ENCODE data around the gene CXorf58. TPM values are rescaled to one million over a fixed set of nuclear protein-coding genes. Genes with fewer than 3 reads are reported as not detected.
"Not testable (repeated sequence)": the region's sequence is repeated elsewhere in the genome, so short reads cannot be mapped to it uniquely, and the experiment has no call there.

Gene CXorf58
- total RNA-seq, 1 donor from 2014 or later = not detected

GRCh38 chrX:23887918-23888317, 19.9 kb upstream of the CXorf58 start:
- H3K9me3 ChIP-seq (ENCODE audit: insufficient read depth, low read depth, low read length) = no peaks in the 10 kb centered on the region
- no peaks in the 10 kb centered on the region for H3K36me3 ChIP-seq (ENCODE audit: insufficient read depth, low read length)
- no peaks in the 10 kb centered on the region for H3K27me3 ChIP-seq (ENCODE audit: insufficient read depth, low read length)
- no peak for DNase-seq (ENCODE audit: low read depth)
- peaks cover 17% of the 10 kb centered on the region for H3K4me1 ChIP-seq (ENCODE audit: insufficient read depth, low read length)
- Mint-ChIP-seq H3K4me3 (ENCODE audit: unreplicated experiment) (no peak overlapping the region), H3K36me3 (ENCODE audit: low read depth, unreplicated experiment) (no peaks in the 10 kb centered on the region), H3K9me3 (ENCODE audit: unreplicated experiment) (no peaks in the 10 kb centered on the region), H3K27me3 (ENCODE audit: low read depth, unreplicated experiment) (no peaks in the 10 kb centered on the region), H3K4me1 (ENCODE audit: low read depth, unreplicated experiment) (peaks cover 20% of the 10 kb centered on the region), H3K27ac (ENCODE audit: unreplicated experiment) (no peak overlapping the region)
- H3K4me2 ChIP-seq (ENCODE audit: low read length) = no peak overlapping the region
- H3K4me3 ChIP-seq (ENCODE audit: insufficient read depth, low read depth, low read length) = no peak overlapping the region
- H2AFZ ChIP-seq (ENCODE audit: low read depth, low read length) = no peak overlapping the region
- no peak overlapping the region for H3K27ac ChIP-seq (ENCODE audit: low read depth, low read length)
- peak; percentile 58 for FAIRE-seq
- H3K9ac ChIP-seq (ENCODE audit: low read length) = no peak overlapping the region
- H4K20me1 ChIP-seq (ENCODE audit: insufficient read depth, low read length) = no peaks in the 10 kb centered on the region
- no peaks in the 10 kb centered on the region for H3K79me2 ChIP-seq (ENCODE audit: insufficient read depth, low read length)
- TF ChIP-seq EZH2 (IDR thresholded peaks at IDR 0.05; ENCODE audit: insufficient read depth, low read length) = no peak
- TF ChIP-seq CTCF (IDR thresholded peaks at IDR 0.05; ENCODE audit: insufficient read depth, low read depth, low read length) = no peak

GRCh38 chrX:23888887-23889501, 18.8 kb upstream of the CXorf58 start:
- Histone ChIP-seq H3K9me3 (ENCODE audit: insufficient read depth, low read depth, low read length) (no peaks in the 10 kb centered on the region), H3K9ac (ENCODE audit: low read length) (peak overlapping the region; percentile 61), H3K27ac (ENCODE audit: low read depth, low read length) (peak overlapping the region; percentile 83), H3K36me3 (ENCODE audit: insufficient read depth, low read length) (no peaks in the 10 kb centered on the region), H2AFZ (ENCODE audit: low read depth, low read length) (no peak overlapping the region), H4K20me1 (ENCODE audit: insufficient read depth, low read length) (no peaks in the 10 kb centered on the region), H3K27me3 (ENCODE audit: insufficient read depth, low read length) (no peaks in the 10 kb centered on the region), H3K79me2 (ENCODE audit: insufficient read depth, low read length) (no peaks in the 10 kb centered on the region), H3K4me2 (ENCODE audit: low read length) (peak overlapping the region; percentile 54), H3K4me1 (ENCODE audit: insufficient read depth, low read length) (peaks cover 7% of the 10 kb centered on the region), H3K4me3 (ENCODE audit: insufficient read depth, low read depth, low read length) (no peak overlapping the region)
- no peak for FAIRE-seq
- no peak for TF ChIP-seq CTCF (IDR thresholded peaks at IDR 0.05; ENCODE audit: insufficient read depth, low read depth, low read length)
- TF ChIP-seq EZH2 (IDR thresholded peaks at IDR 0.05; ENCODE audit: insufficient read depth, low read length) = no peak
- Mint-ChIP-seq H3K36me3 (ENCODE audit: low read depth, unreplicated experiment) (no peaks in the 10 kb centered on the region), H3K4me3 (ENCODE audit: unreplicated experiment) (no peak overlapping the region), H3K27ac (ENCODE audit: unreplicated experiment) (no peak overlapping the region), H3K4me1 (ENCODE audit: low read depth, unreplicated experiment) (peaks cover 12% of the 10 kb centered on the region), H3K27me3 (ENCODE audit: low read depth, unreplicated experiment) (no peaks in the 10 kb centered on the region), H3K9me3 (ENCODE audit: unreplicated experiment) (no peaks in the 10 kb centered on the region)
- DNase-seq (ENCODE audit: low read depth) = peak; percentile 20

GRCh38 chrX:23890933-23891332, 16.9 kb upstream of the CXorf58 start:
- no peak overlapping the region for H2AFZ ChIP-seq (ENCODE audit: low read depth, low read length)
- H3K9ac ChIP-seq (ENCODE audit: low read length) = no peak overlapping the region
- H4K20me1 ChIP-seq (ENCODE audit: insufficient read depth, low read length) = no peaks in the 10 kb centered on the region
- Mint-ChIP-seq H3K36me3 (ENCODE audit: low read depth, unreplicated experiment) (no peaks in the 10 kb centered on the region), H3K27me3 (ENCODE audit: low read depth, unreplicated experiment) (no peaks in the 10 kb centered on the region), H3K27ac (ENCODE audit: unreplicated experiment) (peak overlapping the region; percentile 12), H3K4me3 (ENCODE audit: unreplicated experiment) (no peak overlapping the region), H3K9me3 (ENCODE audit: unreplicated experiment) (no peaks in the 10 kb centered on the region), H3K4me1 (ENCODE audit: low read depth, unreplicated experiment) (peaks cover 3% of the 10 kb centered on the region)
- peak; percentile 52 for FAIRE-seq
- H3K27me3 ChIP-seq (ENCODE audit: insufficient read depth, low read length) = no peaks in the 10 kb centered on the region
- DNase-seq (ENCODE audit: low read depth) = no peak
- no peak overlapping the region for H3K27ac ChIP-seq (ENCODE audit: low read depth, low read length)
- no peak overlapping the region for H3K4me2 ChIP-seq (ENCODE audit: low read length)
- H3K4me1 ChIP-seq (ENCODE audit: insufficient read depth, low read length) = no peaks in the 10 kb centered on the region
- no peaks in the 10 kb centered on the region for H3K79me2 ChIP-seq (ENCODE audit: insufficient read depth, low read length)
- H3K4me3 ChIP-seq (ENCODE audit: insufficient read depth, low read depth, low read length) = no peak overlapping the region
- no peak for TF ChIP-seq EZH2 (IDR thresholded peaks at IDR 0.05; ENCODE audit: insufficient read depth, low read length)
- no peak for TF ChIP-seq CTCF (IDR thresholded peaks at IDR 0.05; ENCODE audit: insufficient read depth, low read depth, low read length)
- no peaks in the 10 kb centered on the region for H3K9me3 ChIP-seq (ENCODE audit: insufficient read depth, low read depth, low read length)
- H3K36me3 ChIP-seq (ENCODE audit: insufficient read depth, low read length) = no peaks in the 10 kb centered on the region

- not testable (repeated sequence) for H3K36me3 Mint-ChIP-seq (ENCODE audit: low read depth, unreplicated experiment)
Measured at GRCh38 chrX:23894993-23895392, 12.8 kb upstream of the CXorf58 start.

More at GRCh38 chrX:23894993-23895392, 12.8 kb upstream of the CXorf58 start:
- H3K9ac ChIP-seq (ENCODE audit: low read length); H3K79me2 ChIP-seq (ENCODE audit: insufficient read depth, low read length); H3K4me3 ChIP-seq (ENCODE audit: insufficient read depth, low read depth, low read length); H3K36me3 ChIP-seq (ENCODE audit: insufficient read depth, low read length); H3K4me2 ChIP-seq (ENCODE audit: low read length); H3K27ac Mint-ChIP-seq (ENCODE audit: unreplicated experiment); H3K27me3 ChIP-seq (ENCODE audit: insufficient read depth, low read length); H3K9me3 ChIP-seq (ENCODE audit: insufficient read depth, low read depth, low read length); H3K27me3 Mint-ChIP-seq (ENCODE audit: low read depth, unreplicated experiment); H3K27ac ChIP-seq (ENCODE audit: low read depth, low read length); H2AFZ ChIP-seq (ENCODE audit: low read depth, low read length); FAIRE-seq; H3K4me3 Mint-ChIP-seq (ENCODE audit: unreplicated experiment); DNase-seq (ENCODE audit: low read depth); H3K9me3 Mint-ChIP-seq (ENCODE audit: unreplicated experiment); H4K20me1 ChIP-seq (ENCODE audit: insufficient read depth, low read length): not testable (repeated sequence)
- peaks cover 11% of the 10 kb centered on the region for H3K4me1 ChIP-seq (ENCODE audit: insufficient read depth, low read length)
- peaks cover 15% of the 10 kb centered on the region for H3K4me1 Mint-ChIP-seq (ENCODE audit: low read depth, unreplicated experiment)
